Vagina (tissue), 2 donors: ENCODE results near the gene NFIX.

Experiments
- CTCF ChIP-seq, 3 experiments: fragments of 450-650 bp in 2 of 3; fragments of 200-600 bp in 1 of 3; sonication (generic) in 1 of 3; IDR thresholded peaks; one replicate each; pipeline ENCODE4 v1.5.1; 2017 to 2019; ENCODE audit warnings: antibody characterized with exemption in 3 of 3, mild to moderate bottlenecking in 2 of 3, moderate library complexity in 2 of 3
- POLR2A ChIP-seq, 2 donors: fragments of 450-650 bp; IDR thresholded peaks; one replicate each; pipeline ENCODE4 v1.6.1; 2017; ENCODE audit warnings: antibody characterized with exemption in 2 of 2, mild to moderate bottlenecking in 2 of 2, moderate library complexity in 2 of 2

- TF ChIP-seq CTCF (IDR thresholded peaks at IDR 0.05): no peak
- no peak for TF ChIP-seq POLR2A (IDR thresholded peaks at IDR 0.05)
These were observed 60.9 kb downstream of the NFIX start for GRCh38 chr19:13056052-13056660.
